Raji (cell line): ENCODE results near the gene HM13.

Experiments
- POLR2A ChIP-seq: IDR thresholded peaks from 2 replicates; pipeline ENCODE4 v1.6.1; 2011; ENCODE audit warnings: low read depth, low read length, control low read depth; ENCODE audit not compliant: insufficient read depth

HM13 gene

DNA sequence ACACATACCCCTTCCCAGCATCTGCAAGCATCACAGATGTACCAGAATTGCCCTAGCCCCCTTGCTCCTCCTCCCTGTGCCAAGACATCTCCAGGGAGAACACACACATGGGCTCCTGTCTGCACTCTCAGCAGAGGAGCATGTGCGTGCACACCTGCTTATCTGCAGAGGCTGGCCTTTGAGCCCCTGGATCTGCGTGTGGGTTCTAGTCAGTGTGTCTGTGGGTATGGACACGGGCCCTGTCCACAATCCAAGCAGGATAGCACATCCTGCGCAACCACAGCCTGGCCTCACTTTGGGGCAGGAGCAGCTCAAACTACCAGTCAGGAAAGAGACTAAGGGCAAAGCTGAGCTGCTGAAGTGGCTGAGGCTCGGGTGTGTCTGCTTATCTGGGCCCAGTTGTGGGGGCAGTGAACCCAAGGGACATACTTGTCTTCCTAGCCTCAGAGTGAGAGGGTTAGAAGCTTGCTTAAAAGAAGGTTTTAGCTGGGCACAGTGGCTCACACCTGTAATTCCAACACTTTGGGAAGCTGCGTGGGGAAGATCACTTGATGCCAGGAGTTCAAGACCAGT, 41.0 kb downstream of the HM13 start:
- TF ChIP-seq POLR2A: no peak

DNA sequence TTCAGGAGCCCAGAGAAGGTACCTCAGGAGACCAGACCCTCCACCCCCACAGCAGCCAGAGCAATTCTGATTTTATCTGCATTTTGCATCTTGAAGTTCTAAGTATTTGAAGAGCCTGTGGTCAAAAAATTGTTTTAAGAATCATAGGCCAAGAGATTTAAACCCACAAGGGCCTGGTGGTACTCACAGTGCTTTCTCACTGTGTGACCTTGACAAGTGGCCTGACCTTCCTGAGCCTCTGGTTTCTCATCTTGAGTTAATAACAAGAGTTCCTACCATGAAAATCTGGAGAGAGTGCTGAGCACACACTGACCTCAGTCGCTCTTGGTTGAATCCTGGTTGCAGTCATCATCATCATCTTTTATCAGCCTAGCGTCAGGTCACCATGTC, 45.5 kb downstream of the HM13 start:
- TF ChIP-seq POLR2A: no peak

DNA sequence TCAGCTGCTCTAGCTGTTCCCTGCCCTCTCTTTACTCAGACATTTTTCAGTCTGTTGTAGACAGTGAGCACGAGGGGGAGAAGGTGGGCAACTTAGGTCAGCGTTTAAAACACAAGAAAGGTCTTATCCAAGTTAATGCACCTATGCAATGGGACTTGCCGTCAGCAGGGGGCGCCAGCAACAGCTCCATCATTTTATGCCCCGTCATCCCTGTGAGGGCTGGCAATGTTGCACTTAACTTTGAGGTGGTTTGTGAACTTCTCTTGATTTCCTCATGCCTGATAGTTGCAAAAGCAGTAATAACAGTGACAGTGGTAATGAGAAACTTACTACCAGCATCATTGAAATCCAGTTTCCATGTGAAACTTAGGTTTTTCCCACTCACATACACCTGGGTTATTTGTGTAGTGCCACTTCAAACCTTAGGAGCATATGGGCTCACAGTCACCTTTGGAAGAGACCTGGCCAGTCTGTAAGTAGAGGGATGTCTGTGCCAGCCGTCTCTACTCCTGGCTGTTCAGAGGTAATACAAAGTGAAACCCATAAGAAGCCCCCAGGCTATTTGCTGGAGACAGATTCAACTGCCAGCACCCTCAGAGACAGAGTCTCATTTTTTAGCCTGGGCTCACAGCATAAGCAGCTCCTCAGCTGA, 46.0 kb downstream of the HM13 start:
- no peak for TF ChIP-seq POLR2A

DNA sequence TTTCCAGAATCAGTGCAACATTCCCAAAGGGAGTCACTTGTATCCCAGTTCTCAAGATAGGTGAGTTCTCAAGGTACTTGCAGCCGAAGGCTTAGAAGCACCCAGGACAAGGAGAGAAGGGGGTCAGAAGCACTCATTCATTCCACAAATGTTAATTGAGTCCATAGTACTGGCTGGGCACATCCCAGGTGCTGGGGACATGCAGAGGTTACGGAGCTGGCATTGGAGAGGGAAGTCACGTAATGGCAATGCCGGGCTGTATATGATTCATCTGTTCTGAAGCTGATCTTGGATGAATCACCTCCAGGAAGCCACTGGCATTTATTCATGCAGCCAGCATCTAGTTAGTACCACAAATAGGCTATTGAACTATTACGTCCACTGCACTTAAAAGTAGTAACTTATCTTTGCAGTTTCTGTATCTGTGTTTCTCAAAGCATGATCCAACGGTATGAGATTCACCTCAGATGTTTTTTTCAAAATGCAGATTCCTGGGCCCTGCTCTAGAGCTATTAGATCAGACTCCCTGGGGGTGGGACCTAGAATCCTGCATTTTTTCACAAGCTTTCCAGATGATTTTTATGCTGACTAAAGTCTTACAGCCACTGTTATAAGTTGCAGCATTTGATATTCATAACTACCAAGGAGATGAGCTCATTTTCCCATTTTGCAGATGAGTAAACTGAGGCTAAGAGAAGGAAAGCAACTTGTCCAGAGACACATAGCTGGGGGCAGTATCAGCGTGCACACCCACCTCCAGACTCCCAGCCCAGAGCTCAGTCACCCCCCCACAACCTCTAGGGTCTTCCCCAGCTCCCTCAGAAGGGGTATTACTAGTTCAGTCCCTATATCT, 46.7 kb downstream of the HM13 start:
- no peak for TF ChIP-seq POLR2A

DNA sequence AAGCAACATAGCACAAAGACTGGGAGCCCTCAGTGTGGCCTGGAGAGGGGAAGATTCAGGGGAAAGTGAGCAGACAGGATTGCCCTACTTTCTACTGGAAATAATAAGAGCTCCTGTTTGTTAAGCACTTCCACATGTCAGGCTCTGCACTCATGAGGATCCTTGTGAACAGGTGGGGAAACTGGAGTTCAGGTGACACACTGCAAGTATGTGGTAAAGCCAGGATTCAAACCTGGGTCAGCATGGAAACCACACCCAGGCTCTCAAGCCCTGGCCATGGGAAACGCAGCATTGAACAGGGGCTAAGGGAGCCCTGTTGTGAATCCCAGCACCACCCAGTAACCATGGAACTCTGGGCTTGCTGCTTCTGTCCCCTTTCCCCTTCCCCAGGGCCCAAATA, 48.0 kb downstream of the HM13 start:
- no peak for TF ChIP-seq POLR2A

DNA sequence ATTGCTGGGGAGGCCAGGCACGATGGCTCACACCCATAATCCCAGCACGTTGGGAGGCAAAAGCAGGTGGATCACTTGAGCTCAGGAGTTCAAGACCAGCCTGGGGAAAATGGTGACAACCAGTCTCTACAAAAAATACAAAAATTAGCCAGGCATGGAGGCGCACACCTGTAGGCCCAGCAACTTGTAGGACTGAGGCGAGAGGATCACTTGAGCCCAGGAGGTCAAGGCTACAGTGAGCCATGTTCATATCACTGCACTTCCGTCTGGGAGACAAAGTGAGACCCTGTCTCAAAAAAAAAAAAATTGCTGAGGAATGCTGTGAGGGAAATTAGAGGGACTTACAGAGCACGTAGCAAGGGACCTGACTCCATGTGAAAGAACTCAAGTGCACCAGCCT, 50.0 kb downstream of the HM13 start:
- no peak for TF ChIP-seq POLR2A

DNA sequence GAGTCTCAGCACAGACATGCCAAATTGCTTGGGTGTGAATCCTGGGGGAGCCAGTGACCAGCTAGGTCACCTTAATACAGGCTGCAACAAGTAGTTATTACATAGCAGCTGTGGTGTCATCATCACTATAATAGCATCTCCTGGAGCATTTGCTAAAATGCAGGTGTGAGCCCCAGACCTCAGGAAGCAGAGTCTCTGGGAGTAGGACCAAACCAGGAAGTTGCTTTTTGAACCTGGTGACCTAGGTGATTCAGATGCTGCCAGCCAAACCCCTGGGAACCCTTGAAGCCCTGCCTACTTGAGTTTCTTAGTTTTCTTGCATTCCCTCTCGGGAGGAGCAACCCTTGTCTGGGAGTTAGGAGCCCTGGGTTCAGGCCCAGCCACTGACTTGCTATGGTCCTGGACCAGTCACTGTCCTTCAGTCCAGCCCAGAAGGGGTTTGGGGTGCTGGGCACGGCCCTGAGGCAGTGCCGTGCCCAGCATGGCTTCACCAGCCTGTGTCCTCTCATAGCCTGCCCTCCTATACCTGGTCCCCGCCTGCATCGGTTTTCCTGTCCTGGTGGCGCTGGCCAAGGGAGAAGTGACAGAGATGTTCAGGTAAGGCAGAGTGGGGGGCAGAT, 51.6 kb downstream of the HM13 start:
- no peak for TF ChIP-seq POLR2A

DNA sequence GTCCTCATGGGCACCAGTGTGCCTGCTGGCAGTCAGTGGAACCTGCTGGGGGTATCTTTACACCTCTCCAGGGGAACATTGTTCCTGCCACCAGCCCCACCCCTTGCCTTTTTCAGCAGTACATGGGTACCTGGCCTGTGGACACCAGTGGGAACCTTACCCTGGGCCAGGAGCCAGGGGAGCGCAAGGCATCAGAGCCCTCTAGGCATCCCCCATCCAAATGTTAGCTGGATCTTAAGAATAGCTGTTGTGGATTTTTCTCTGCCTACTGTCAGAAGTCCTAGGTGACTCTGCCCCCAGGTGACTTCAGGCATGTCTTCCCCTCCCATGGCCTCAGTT, 52.0 kb downstream of the HM13 start:
- TF ChIP-seq POLR2A: no peak

DNA sequence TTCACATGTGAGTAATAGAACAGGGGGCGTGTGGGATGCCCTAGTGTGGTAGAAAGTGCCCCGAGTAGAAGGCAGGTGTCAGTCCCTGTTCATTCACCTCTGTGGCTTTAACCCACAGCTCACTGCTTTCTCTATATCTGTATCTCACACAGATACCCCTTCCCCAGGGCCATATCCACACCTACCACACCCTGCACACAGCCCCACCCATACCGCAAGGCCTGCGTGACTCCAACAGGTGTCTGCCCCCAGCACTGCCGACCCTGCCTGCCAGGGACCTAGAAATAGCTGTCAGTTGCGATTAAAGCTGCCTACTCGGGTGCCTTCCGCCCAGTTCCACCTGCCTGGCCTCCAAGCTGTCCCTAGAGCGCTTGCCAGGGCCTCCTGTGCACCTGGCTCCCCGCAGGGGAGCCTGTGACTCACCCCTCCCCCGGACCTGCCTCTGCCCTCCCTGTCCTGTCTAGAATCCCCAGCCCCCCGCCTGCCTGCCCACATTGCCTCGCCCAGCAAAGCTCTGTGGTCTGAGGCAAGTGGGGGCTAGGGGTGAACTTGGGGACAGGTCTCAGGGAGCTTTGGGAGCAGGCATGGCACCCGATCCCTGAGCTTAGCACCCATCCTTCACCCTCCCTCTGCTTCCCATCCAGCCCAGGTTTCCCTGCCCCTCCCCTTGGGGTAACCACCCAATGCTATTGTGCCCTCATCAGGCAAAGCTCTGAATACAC, 52.6 kb downstream of the HM13 start:
- TF ChIP-seq POLR2A: no peak

DNA sequence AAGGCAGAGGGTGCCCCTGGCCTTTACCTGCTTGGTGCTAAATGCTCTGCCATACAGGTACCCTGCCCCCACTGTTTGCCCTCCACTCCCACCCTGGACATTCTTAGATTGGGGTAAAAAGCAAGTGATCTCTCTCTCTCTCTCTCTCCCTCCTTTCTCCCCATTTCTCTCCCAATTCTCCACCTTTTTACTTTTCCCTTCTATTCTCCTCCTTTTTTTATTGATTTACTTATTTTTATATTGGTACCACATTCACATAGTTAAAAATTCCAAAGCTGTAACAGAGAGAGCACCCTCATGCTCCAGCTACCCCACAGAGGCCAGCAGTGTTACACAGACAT, 53.1 kb downstream of the HM13 start:
- TF ChIP-seq POLR2A: no peak

DNA sequence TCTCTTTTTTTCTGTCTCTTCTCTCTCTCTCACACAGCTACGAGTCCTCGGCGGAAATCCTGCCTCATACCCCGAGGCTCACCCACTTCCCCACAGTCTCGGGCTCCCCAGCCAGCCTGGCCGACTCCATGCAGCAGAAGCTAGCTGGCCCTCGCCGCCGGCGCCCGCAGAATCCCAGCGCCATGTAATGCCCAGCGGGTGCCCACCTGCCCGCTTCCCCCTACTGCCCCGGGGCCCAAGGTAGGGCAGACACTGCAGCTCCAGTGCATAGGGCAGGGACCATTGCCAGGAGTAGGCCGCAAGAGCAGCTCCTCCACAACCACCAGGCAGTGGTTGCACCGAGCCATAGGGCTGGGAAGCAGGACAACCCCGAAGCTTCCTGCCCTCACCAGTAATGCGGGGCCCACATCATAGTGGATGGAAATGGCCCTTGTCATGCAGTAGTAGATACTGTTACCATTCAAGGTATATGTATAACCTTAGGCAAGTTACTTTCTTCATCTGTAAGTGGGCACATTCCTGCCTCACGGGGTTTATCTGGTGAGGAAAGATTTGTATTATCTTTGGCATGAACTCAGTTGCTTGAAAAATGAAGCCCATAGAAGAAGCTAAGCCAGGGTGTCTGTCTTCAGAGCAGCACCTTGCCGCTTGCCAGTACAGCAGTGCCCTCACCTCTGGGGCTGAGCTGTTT, 53.9 kb downstream of the HM13 start:
- no peak for TF ChIP-seq POLR2A

DNA sequence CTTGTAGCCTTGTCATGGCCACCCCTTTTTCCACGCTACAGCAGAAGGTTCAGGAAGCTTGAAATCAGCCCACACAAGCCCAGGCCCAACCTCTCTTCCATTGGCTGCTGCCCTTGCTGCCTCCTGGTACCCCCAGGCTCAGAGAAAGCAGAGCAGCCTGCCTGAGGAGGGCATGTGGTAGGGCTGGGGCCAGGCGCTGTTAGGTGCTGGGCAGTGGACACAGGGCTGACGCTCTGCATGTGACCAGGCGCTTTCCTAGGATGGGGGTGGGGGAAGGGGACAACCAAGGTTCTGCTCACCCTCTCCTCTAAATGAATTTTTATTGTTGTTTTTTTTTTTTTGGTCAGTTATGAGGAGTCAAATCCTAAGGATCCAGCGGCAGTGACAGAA, 54.5 kb downstream of the HM13 start:
- TF ChIP-seq POLR2A: no peak

DNA sequence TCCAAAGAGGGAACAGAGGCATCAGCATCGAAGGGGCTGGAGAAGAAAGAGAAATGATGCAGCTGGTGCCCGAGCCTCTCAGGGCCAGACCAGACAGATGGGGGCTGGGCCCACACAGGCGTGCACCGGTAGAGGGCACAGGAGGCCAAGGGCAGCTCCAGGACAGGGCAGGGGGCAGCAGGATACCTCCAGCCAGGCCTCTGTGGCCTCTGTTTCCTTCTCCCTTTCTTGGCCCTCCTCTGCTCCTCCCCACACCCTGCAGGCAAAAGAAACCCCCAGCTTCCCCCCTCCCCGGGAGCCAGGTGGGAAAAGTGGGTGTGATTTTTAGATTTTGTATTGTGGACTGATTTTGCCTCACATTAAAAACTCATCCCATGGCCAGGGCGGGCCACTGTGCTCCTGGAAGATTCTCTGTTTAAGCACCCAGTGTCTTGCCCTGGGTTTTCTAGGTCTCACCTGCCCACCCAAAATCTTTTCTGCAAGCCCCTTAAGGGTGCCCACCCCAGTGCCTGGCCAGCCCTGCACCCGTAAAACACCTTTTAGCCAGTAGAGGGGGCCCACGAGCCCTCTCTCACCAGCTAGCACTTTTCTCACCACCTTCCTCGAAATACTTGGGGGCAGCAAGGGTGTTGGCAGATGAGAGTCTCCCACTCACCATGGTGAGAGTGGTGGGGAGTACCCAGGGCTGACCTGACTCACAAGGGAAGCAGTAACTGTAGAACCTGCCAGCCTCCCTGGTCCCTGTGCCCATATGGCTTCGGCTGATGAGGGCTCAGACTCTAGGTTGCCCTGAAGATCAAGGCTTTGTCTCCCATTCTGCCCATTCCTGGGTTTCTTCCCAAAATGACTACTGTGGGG, 55.1 kb downstream of the HM13 start:
- TF ChIP-seq POLR2A: no peak

DNA sequence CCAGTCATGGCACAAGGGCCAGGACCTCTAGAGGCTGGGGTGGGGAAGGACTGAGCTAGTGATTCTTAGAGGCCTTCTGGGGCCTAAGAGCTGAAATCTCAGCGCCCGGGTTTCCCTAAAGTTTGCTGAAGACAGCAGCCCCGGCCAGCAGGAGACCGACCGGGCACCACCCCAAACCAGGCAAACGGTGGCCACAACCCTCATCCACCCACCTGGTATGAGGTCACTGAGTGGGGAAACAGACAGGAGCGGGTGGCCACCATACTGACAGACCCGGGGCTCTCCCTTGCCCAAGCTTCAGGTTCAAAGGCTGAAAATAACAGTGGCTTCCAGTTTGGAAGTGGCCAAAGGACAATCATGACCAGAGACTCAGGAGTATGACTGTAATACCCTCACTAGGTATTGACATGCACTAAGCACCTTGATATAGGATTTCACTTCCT, 55.8 kb downstream of the HM13 start:
- TF ChIP-seq POLR2A: no peak
